ENCODE data around the gene ABCG4.

Gene ABCG4

GRCh38 chr11:119172513-119172912 is 23.7 kb downstream of the ABCG4 start:
- TF ChIP-seq, protein P1, sequence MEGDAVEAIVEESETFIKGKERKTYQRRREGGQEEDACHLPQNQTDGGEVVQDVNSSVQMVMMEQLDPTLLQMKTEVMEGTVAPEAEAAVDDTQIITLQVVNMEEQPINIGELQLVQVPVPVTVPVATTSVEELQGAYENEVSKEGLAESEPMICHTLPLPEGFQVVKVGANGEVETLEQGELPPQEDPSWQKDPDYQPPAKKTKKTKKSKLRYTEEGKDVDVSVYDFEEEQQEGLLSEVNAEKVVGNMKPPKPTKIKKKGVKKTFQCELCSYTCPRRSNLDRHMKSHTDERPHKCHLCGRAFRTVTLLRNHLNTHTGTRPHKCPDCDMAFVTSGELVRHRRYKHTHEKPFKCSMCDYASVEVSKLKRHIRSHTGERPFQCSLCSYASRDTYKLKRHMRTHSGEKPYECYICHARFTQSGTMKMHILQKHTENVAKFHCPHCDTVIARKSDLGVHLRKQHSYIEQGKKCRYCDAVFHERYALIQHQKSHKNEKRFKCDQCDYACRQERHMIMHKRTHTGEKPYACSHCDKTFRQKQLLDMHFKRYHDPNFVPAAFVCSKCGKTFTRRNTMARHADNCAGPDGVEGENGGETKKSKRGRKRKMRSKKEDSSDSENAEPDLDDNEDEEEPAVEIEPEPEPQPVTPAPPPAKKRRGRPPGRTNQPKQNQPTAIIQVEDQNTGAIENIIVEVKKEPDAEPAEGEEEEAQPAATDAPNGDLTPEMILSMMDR (conservative IDR thresholded peaks at IDR 0.05; ENCODE audit: low read depth, low read length): no peak
- DNase-seq (ENCODE audit: low read depth): no peak
- H3K4me3 ChIP-seq (ENCODE audit: low read depth, low read length): no peak overlapping the region

DNA sequence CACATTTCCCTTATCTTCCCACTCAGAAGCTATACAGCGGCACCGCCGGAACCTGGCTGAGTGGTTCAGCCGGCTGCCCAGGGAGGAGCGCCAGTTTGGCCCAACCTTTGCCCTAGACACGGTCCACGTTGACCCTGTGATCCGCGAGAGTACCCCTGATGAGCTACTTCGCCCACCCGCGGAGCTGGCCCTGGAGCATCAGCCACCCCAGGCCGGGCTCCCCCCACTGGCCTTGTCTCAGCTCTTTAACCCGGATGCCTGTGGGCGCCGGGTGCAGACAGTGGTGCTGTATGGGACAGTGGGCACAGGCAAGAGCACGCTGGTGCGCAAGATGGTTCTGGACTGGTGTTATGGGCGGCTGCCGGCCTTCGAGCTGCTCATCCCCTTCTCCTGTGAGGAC is 24.6 kb downstream of the ABCG4 start:
- TF ChIP-seq, protein P1 (conservative IDR thresholded peaks at IDR 0.05; ENCODE audit: low read depth, low read length): no peak

GRCh38 chr11:119175493-119176077 is 26.7 kb downstream of the ABCG4 start:
- DNase-seq (ENCODE audit: low read depth): peak; percentile 35
- H3K4me3 ChIP-seq (ENCODE audit: low read depth, low read length): no peak overlapping the region
- TF ChIP-seq, protein P1 (conservative IDR thresholded peaks at IDR 0.05; ENCODE audit: low read depth, low read length): no peak

More for the DNA sequence above, 24.6 kb downstream of the ABCG4 start:
- no peak for DNase-seq (ENCODE audit: low read depth)
- H3K4me3 ChIP-seq (ENCODE audit: low read depth, low read length): no peak overlapping the region

DNA sequence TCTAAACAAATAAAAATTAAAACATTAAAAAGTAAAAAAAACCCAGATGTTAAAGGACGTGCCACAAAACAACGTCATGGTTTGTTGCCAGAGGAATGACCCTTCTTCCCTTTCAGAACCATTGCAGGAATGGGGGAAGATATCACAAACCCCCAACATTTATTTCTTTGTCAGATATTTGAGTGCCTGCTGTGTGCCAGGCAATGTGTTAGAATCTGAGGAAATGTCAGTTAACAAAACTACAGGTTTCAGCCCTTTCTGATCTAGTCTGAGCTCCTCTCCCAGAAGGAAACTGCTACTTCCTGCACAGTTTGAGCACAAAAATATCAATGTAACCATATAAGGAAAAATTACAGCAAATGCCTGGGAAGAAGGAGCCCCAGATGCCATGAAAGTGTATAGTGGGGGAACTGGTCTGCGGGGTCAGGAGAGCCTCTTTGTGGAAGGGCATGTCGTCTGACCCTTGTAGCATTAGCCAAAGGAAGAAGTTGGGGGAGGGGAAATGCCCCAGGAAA is 29.4 kb downstream of the ABCG4 start:
- no peak overlapping the region for H3K4me3 ChIP-seq (ENCODE audit: low read depth, low read length)
- DNase-seq (ENCODE audit: low read depth): peak; percentile 21
- TF ChIP-seq, protein P1 (conservative IDR thresholded peaks at IDR 0.05; ENCODE audit: low read depth, low read length): no peak

GRCh38 chr11:119179342-119179741 is 30.5 kb downstream of the ABCG4 start:
- no peak for DNase-seq (ENCODE audit: low read depth)

GRCh38 chr11:119179983-119180382 is 31.1 kb downstream of the ABCG4 start:
- DNase-seq (ENCODE audit: low read depth): no peak
- H3K4me3 ChIP-seq (ENCODE audit: low read depth, low read length): no peak overlapping the region
- TF ChIP-seq, protein P1 (conservative IDR thresholded peaks at IDR 0.05; ENCODE audit: low read depth, low read length): no peak

More at GRCh38 chr11:119179342-119179741, 30.5 kb downstream of the ABCG4 start:
- TF ChIP-seq, protein P1 (conservative IDR thresholded peaks at IDR 0.05; ENCODE audit: low read depth, low read length): no peak
- no peak overlapping the region for H3K4me3 ChIP-seq (ENCODE audit: low read depth, low read length)

All from choroid plexus epithelial cell (primary cell).